Smooth muscle cell (in vitro differentiated cells): Measurements from ENCODE around the gene SEMA6A. TPM values are rescaled to one million over a fixed set of nuclear protein-coding genes. Genes with fewer than 3 reads are reported as not detected.
"Not testable (repeated sequence)": the region's sequence is repeated elsewhere in the genome, so short reads cannot be mapped to it uniquely, and the experiment has no call there.

Experiments
- DNase-seq: peaks from one replicate; lab custom pipeline; 2025; ENCODE audit not compliant: unreplicated experiment; lab: John Stamatoyannopoulos, UW
- H2AFZ ChIP-seq: fragments of 200-600 bp; sonication (generic); 2 replicates; pipeline ENCODE4 v1.6.0; 2016; ENCODE audit warnings: antibody characterized with exemption, low read depth, mild to moderate bottlenecking
- H3F3A ChIP-seq: fragments of 200-600 bp; sonication (generic); 2 replicates; pipeline ENCODE4 v1.6.0; 2017; ENCODE audit warnings: antibody characterized with exemption, low read depth
- H3K27ac ChIP-seq: fragments of 200-600 bp; sonication (generic); 2 replicates; pipeline ENCODE4 v1.5.1; 2016; ENCODE audit warnings: low read depth, mild to moderate bottlenecking
- H3K27me3 ChIP-seq: fragments of 200-600 bp; sonication (generic); 2 replicates; pipeline ENCODE4 v1.6.1; 2016; ENCODE audit warnings: low read depth, mild to moderate bottlenecking
- H3K36me3 ChIP-seq: fragments of 200-600 bp; sonication (generic); 2 replicates; pipeline ENCODE4 v1.5.1; 2016; ENCODE audit warnings: low read depth
- H3K4me1 ChIP-seq: fragments of 200-600 bp; sonication (generic); 2 replicates; pipeline ENCODE4 v1.5.1; 2016; ENCODE audit warnings: low read depth
- H3K4me2 ChIP-seq: fragments of 200-600 bp; sonication (generic); 2 replicates; pipeline ENCODE4 v1.6.0; 2016; ENCODE audit warnings: mild to moderate bottlenecking
- H3K4me3 ChIP-seq: fragments of 200-600 bp; sonication (generic); 2 replicates; pipeline ENCODE4 v1.5.1; 2016; ENCODE audit warnings: mild to moderate bottlenecking
- H3K79me2 ChIP-seq: fragments of 200-600 bp; sonication (generic); 2 replicates; pipeline ENCODE4 v1.6.0; 2016; ENCODE audit warnings: low read depth, mild to moderate bottlenecking
- H3K9ac ChIP-seq: fragments of 200-600 bp; sonication (generic); 2 replicates; pipeline ENCODE4 v1.6.0; 2016; ENCODE audit warnings: low read depth
- H3K9me3 ChIP-seq: fragments of 200-600 bp; sonication (generic); replicated peaks from 2 replicates; pipeline ENCODE4 v1.5.1; 2016; ENCODE audit warnings: low read depth
- H4K20me1 ChIP-seq: fragments of 200-600 bp; sonication (generic); 2 replicates; pipeline ENCODE4 v1.6.0; 2016; ENCODE audit warnings: low read depth
- WGBS: methylation state at CpG from one replicate; pipeline ENCODE4 v1.1.7; 2016; ENCODE audit warnings: low lambda C conversion rate; 5-methylcytosine and 5-hydroxymethylcytosine counted together
- polyA plus RNA-seq: library from polyadenylated mRNA; unstranded; fragments of >200 nt; fragmentation: Nextera tagmentation; extraction: Ambion mirVana; gene quantifications from 2 replicates; pipeline ENCODE4 v1.2.1, GENCODE V29; 2016
- total RNA-seq: library from RNA; depleted of rRNA; stranded (reverse); fragments of >200 nt; gene quantifications from 2 replicates; pipeline ENCODE4 v1.2.3, GENCODE V29; 2014
- TF ChIP-seq, protein P1 (sequence below): fragments of 200-600 bp; sonication (generic); IDR thresholded peaks from 2 replicates; pipeline ENCODE4 v1.5.1; 2017; ENCODE audit warnings: borderline replicate concordance, mild to moderate bottlenecking, antibody characterized with exemption; ENCODE audit not compliant: insufficient read depth, poor library complexity, severe bottlenecking

SEMA6A gene
- total and polyA plus RNA-seq, 2 experiments from 2014 or later: 6.3 to 12.9 TPM

DNA sequence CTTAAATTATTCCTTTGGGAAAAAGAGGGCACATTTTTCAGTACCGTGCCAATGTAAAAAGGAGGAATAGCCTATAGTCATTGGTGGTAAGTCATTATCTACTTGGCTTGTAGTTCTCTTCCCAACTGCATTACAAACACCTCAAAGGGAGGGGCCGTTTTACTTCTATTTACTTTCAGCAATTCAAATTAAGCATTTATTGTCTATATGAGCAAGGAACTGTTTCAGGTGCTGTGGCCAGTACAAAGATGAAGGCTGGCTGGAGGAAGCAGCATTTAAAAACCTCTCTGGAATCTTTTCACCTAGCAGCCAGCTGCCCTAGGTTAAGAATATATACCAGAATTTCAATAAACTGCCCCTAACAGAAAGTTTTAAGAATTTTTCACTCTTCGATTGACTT is 48.9 kb downstream of the SEMA6A start:
- Histone ChIP-seq H4K20me1 (peaks cover 14% of the 10 kb centered on the region), H3F3A (no peaks in the 10 kb centered on the region), H3K4me1 (peaks cover 51% of the 10 kb centered on the region), H3K9me3 (no peaks in the 10 kb centered on the region), H3K27me3 (no peaks in the 10 kb centered on the region), H3K36me3 (no peaks in the 10 kb centered on the region), H3K79me2 (peaks cover 81% of the 10 kb centered on the region), H3K4me2 (no peak overlapping the region), H3K9ac (no peak overlapping the region), H3K27ac (no peak overlapping the region), H2AFZ (no peak overlapping the region), H3K4me3 (no peak overlapping the region)
- 87% methylated on average over 3 of the region's 3 CpGs for WGBS
- DNase-seq: no peak
- TF ChIP-seq, protein P1, sequence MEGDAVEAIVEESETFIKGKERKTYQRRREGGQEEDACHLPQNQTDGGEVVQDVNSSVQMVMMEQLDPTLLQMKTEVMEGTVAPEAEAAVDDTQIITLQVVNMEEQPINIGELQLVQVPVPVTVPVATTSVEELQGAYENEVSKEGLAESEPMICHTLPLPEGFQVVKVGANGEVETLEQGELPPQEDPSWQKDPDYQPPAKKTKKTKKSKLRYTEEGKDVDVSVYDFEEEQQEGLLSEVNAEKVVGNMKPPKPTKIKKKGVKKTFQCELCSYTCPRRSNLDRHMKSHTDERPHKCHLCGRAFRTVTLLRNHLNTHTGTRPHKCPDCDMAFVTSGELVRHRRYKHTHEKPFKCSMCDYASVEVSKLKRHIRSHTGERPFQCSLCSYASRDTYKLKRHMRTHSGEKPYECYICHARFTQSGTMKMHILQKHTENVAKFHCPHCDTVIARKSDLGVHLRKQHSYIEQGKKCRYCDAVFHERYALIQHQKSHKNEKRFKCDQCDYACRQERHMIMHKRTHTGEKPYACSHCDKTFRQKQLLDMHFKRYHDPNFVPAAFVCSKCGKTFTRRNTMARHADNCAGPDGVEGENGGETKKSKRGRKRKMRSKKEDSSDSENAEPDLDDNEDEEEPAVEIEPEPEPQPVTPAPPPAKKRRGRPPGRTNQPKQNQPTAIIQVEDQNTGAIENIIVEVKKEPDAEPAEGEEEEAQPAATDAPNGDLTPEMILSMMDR: no peak

DNA sequence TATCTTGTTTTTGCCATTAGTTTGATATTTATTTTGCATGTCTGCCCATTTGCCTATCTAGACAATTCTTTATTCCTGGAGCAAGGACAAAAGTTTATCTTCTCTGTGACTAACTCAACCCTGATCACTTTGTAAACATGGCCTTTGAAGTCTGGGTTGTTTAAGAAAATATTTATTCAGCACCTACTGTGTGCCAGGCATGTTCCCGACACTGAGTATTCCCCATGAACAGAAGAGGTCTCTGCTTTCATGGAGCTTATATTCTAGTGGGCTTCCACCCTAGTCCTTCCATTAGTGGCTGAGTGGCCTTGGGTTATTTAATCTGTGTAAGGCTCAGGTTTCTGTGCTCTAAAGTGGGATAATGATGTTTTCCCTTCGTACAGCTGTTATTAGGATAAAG is 49.7 kb downstream of the SEMA6A start:
- Histone ChIP-seq H3K4me3 (no peak overlapping the region), H3K79me2 (peaks cover 81% of the 10 kb centered on the region), H3K36me3 (no peaks in the 10 kb centered on the region), H4K20me1 (peaks cover 16% of the 10 kb centered on the region), H3K9me3 (no peaks in the 10 kb centered on the region), H3K4me1 (peaks cover 45% of the 10 kb centered on the region), H3K4me2 (no peak overlapping the region), H3K9ac (no peak overlapping the region), H3F3A (no peaks in the 10 kb centered on the region), H2AFZ (no peak overlapping the region), H3K27ac (no peak overlapping the region), H3K27me3 (no peaks in the 10 kb centered on the region)
- 65% methylated on average over 2 of the region's 2 CpGs for whole genome bisulfite sequencing
- no peak for DNase-seq
- TF ChIP-seq, protein P1: no peak

GRCh38 chr5:116524051-116524904 is 50.3 kb downstream of the SEMA6A start:
- peaks cover 79% of the 10 kb centered on the region for H3K79me2 ChIP-seq
- DNase-seq: no peak
- no peak overlapping the region for H3K9ac ChIP-seq
- TF ChIP-seq, protein P1: no peak
- no peak overlapping the region for H2AFZ ChIP-seq
- 83% methylated on average over 3 of the region's 3 CpGs for WGBS
- no peak overlapping the region for H3K27ac ChIP-seq
- no peak overlapping the region for H3K4me2 ChIP-seq
- no peaks in the 10 kb centered on the region for H3F3A ChIP-seq
- H3K36me3 ChIP-seq: no peaks in the 10 kb centered on the region
- no peaks in the 10 kb centered on the region for H3K9me3 ChIP-seq
- peaks cover 16% of the 10 kb centered on the region for H4K20me1 ChIP-seq
- peaks cover 38% of the 10 kb centered on the region for H3K4me1 ChIP-seq
- H3K27me3 ChIP-seq: no peaks in the 10 kb centered on the region
- H3K4me3 ChIP-seq: no peak overlapping the region

- H3K4me1 ChIP-seq: peaks cover 38% of the 10 kb centered on the region
- H3F3A ChIP-seq, H3K4me2 ChIP-seq, H3K9me3 ChIP-seq, H3K27me3 ChIP-seq, DNase-seq, H2AFZ ChIP-seq, H3K36me3 ChIP-seq, H3K4me3 ChIP-seq, H3K27ac ChIP-seq, H3K9ac ChIP-seq: not testable (repeated sequence)
- 97% methylated on average over 11 of the region's 11 CpGs for WGBS
- H4K20me1 ChIP-seq: peaks cover 16% of the 10 kb centered on the region
- peaks cover 83% of the 10 kb centered on the region for H3K79me2 ChIP-seq
Observed at GRCh38 chr5:116523182-116523581, 51.4 kb downstream of the SEMA6A start.
